HepG2 (cell line): ENCODE results near the gene FRMD4A. TPM values are rescaled to one million over a fixed set of nuclear protein-coding genes. Genes with fewer than 3 reads are reported as not detected.

Experiments
- ATAC-seq: fragments of 200-7000 bp; cut with Tn5 transposase; 3 replicates; pipeline ENCODE4 v1.9.1; 2020; ENCODE audit warnings: mild to moderate bottlenecking, moderate library complexity
- BruUV-seq: library from RNA; stranded (reverse); fragments of 400-500 nt; replicated peaks from 2 replicates; lab custom pipeline; 2021; lab: Mats Ljungman, UMichigan
- CTCF ChIA-PET: fragments of 300-600 bp; formaldehyde crosslinking; extraction: SDS; loops from one replicate; lab custom pipeline; 2021; ENCODE audit warnings: low total read pairs, inconsistent platforms, low intra/inter-chr PET ratio; lab: Yijun Ruan, JAX
- POLR2A ChIA-PET: fragments of 350-600 bp; sonication (Branson Sonifier 250); formaldehyde crosslinking; loops from one replicate; lab custom pipeline; 2020; ENCODE audit warnings: antibody characterized with exemption, inconsistent platforms; lab: Yijun Ruan, JAX
- DNase-seq: peaks from one replicate; pipeline ENCODE4 v3.0.0-alpha.2; 2015; ENCODE audit warnings: low spot score
- FAIRE-seq: peaks from 3 replicates; lab custom pipeline; 2011; peaks lifted over from hg19 to GRCh38; lab: Jason Lieb, UNC
- H2AFZ ChIP-seq: one replicate; pipeline ENCODE4 v1.6.1; 2011; ENCODE audit warnings: low read length, inconsistent platforms
- H3K27ac ChIP-seq: fragments of 300-600 bp; 3 replicates; pipeline ENCODE4 v1.8.0; 2011; ENCODE audit warnings: mixed run types, mild to moderate bottlenecking, mixed read lengths, low read length, inconsistent platforms; ENCODE audit not compliant: insufficient read depth; ENCODE audit errors: extremely low read length
- H3K27me3 ChIP-seq, 2 experiments: fragments of 200-600 bp in 1 of 2; 2 replicates in 1 of 2; 3 replicates in 1 of 2; pipeline versions ENCODE4 v1.6.0 to v1.8.0; 2011; ENCODE audit warnings: low read length in 2 of 2, mild to moderate bottlenecking in 2 of 2, moderate library complexity in 2 of 2, inconsistent platforms in 1 of 2; ENCODE audit not compliant: insufficient read depth in 2 of 2, control insufficient read depth in 1 of 2
- H3K36me3 ChIP-seq, 2 experiments: fragments of 200-600 bp in 1 of 2; replicated peaks in 1 of 2; 2 replicates in 1 of 2; 3 replicates in 1 of 2; pipeline versions ENCODE4 v1.5.1 to v1.8.0; 2011; ENCODE audit warnings: low read length in 2 of 2, inconsistent platforms in 1 of 2; ENCODE audit not compliant: insufficient read depth in 2 of 2, control insufficient read depth in 1 of 2
- H3K4me1 ChIP-seq: 2 replicates; pipeline ENCODE4 v1.5.1; 2012; ENCODE audit warnings: low read length, inconsistent platforms; ENCODE audit not compliant: insufficient read depth
- H3K4me2 ChIP-seq: 2 replicates; pipeline ENCODE4 v1.6.0; 2011; ENCODE audit warnings: low read depth, low read length, inconsistent platforms
- H3K4me3 ChIP-seq, 3 experiments: fragments of 200-600 bp in 1 of 3; sonication (generic), shearing (Covaris generic) in 1 of 3; replicated peaks in 1 of 3; 2 replicates each; pipeline ENCODE4 v1.5.1; 2011 to 2016; ENCODE audit warnings: low read length in 3 of 3, inconsistent platforms in 2 of 3, low read depth in 2 of 3, mild to moderate bottlenecking in 2 of 3, control low read depth in 1 of 3, mixed read lengths in 1 of 3; ENCODE audit not compliant: insufficient read depth in 1 of 3
- H3K79me2 ChIP-seq: one replicate; pipeline ENCODE4 v1.6.1; 2011; ENCODE audit warnings: low read length, inconsistent platforms; ENCODE audit not compliant: insufficient read depth
- H3K9ac ChIP-seq: 2 replicates; pipeline ENCODE4 v1.6.0; 2011; ENCODE audit warnings: mild to moderate bottlenecking, low read depth, low read length, inconsistent platforms; ENCODE audit not compliant: insufficient read depth
- H3K9me3 ChIP-seq: 2 replicates; pipeline ENCODE4 v1.5.1; 2012; ENCODE audit warnings: mild to moderate bottlenecking, low read length
- H4K20me1 ChIP-seq: 2 replicates; pipeline ENCODE4 v1.6.0; 2011; ENCODE audit warnings: inconsistent platforms, mild to moderate bottlenecking, low read length, moderate library complexity; ENCODE audit not compliant: insufficient read depth
- KDM6A ChIP-seq: IDR thresholded peaks from 2 replicates; pipeline ENCODE4 v1.6.1; 2016; ENCODE audit warnings: low read depth
- KLF12 ChIP-seq: sonication (generic); formaldehyde crosslinking; IDR thresholded peaks from 2 replicates; pipeline ENCODE4 v1.4.0; 2020; ENCODE audit warnings: missing genetic modification reagents, borderline replicate concordance
- STAG1 ChIP-seq: sonication (generic); formaldehyde crosslinking; IDR thresholded peaks from 2 replicates; pipeline ENCODE4 v1.4.0; 2020; ENCODE audit warnings: missing genetic modification reagents
- ZFP36 ChIP-seq: fragments of 150-350 bp; IDR thresholded peaks from 2 replicates; pipeline ENCODE4 v1.6.1; 2018; ENCODE audit warnings: borderline replicate concordance, low read length, low read depth; ENCODE audit not compliant: partially characterized antibody
- ZFP41 ChIP-seq: sonication (generic); formaldehyde crosslinking; IDR thresholded peaks from 2 replicates; pipeline ENCODE4 v1.4.0; 2020; ENCODE audit warnings: mild to moderate bottlenecking, missing genetic modification reagents, borderline replicate concordance
- ZNF777 ChIP-seq: sonication (generic); formaldehyde crosslinking; IDR thresholded peaks from 2 replicates; pipeline ENCODE4 v1.4.0; 2020; ENCODE audit warnings: missing genetic modification reagents
- WGBS: methylation state at CpG from one replicate; pipeline ENCODE4 v1.1.6; 2017; ENCODE audit warnings: low lambda C conversion rate; 5-methylcytosine and 5-hydroxymethylcytosine counted together
- in situ Hi-C: cut with HindIII; loops from 2 replicates; pipeline ENCODE4 v1.10.0; 2017; ENCODE audit warnings: low pct_unique_long_range_greater_than_20kb; ENCODE audit not compliant: extremely low pct_ligation_motif_present
- intact Hi-C: fragments of 100-400 bp; cut with micrococcal nuclease; formaldehyde crosslinking; loops from one replicate; pipeline ENCODE4 v1.10.0; 2022; ENCODE audit not compliant: unreplicated experiment
- polyA plus RNA-seq, 8 experiments: library from polyadenylated mRNA; depleted of rRNA in 3 of 8; stranded (reverse) in 7 of 8; unstranded in 1 of 8; fragments of >200 nt; fragmentation: Illumina TruSeq in 4 of 8; extraction: Trizol in 4 of 8; gene quantifications; 2 replicates each; pipeline versions ENCODE4 v1.2.1 to v1.2.3, GENCODE V29; 2011 to 2016; ENCODE audit warnings: low read depth in 4 of 8, missing spikeins in 1 of 8, mixed read lengths in 1 of 8; ENCODE audit not compliant: insufficient read depth in 1 of 8
- total RNA-seq, 5 experiments: library from RNA; depleted of rRNA; stranded (reverse); fragments of >200 nt; fragmentation: Illumina TruSeq; extraction: Trizol; gene quantifications; 2 replicates each; pipeline ENCODE4 v1.2.3, GENCODE V29; 2016; ENCODE audit warnings: low read depth in 1 of 5
- TF ChIP-seq, protein P1 (sequence below): sonication (generic); formaldehyde crosslinking; IDR thresholded peaks from 2 replicates; pipeline ENCODE4 v1.9.0; 2021; ENCODE audit warnings: missing genetic modification reagents, borderline replicate concordance
- TF ChIP-seq, protein P2 (sequence below): sonication (generic); formaldehyde crosslinking; IDR thresholded peaks from 2 replicates; pipeline ENCODE4 v1.4.0; 2020; ENCODE audit warnings: missing genetic modification reagents

Gene FRMD4A
- total and polyA plus RNA-seq, 2 of the 13 experiments (the other 11 are each of a cell fraction or from before 2014, with no cell fraction given) = 0.09 to 0.26 TPM

DNA sequence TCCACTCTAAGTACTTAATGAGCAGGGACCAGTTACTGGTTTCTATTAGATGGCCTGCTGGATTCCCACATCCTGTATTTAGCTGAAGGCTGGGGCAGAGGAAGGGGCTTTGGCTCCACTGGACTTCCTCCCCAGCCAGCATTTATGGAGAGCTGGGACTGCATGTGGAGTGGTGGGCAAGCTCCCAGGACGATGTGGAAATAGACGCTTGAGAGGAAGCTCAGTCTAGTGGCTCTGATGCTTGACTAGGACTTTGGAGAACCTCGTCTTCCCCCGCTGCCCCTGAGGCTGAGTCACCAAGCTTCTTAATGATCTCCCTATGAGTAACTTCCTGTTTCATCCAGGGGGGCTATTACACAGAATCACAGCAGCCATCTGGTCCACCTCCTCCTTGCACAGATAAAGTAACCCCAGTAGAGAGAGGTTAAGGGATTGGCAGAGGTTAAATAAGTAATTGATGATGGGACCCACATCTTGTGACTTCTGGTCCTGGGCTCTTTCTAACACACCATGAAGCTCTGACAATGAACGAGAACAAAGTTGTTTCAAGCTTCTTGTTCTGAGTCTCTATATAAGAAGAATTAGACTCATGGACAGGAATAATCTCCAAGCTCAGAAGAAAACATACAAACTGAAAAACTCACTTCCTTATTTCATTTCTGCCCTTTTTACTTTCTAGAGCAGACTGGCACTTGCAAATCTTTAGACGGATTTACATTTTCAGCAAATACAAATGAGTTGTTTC lies 617.7 kb downstream of the FRMD4A start (continued):
- TF ChIP-seq ZFP36 (no peak), ZFP41 (no peak), STAG1 (no peak), KLF12 (CRISPR knock-in tag) (no peak), KDM6A (CRISPR knock-in tag) (no peak)
- TF ChIP-seq, protein P1, sequence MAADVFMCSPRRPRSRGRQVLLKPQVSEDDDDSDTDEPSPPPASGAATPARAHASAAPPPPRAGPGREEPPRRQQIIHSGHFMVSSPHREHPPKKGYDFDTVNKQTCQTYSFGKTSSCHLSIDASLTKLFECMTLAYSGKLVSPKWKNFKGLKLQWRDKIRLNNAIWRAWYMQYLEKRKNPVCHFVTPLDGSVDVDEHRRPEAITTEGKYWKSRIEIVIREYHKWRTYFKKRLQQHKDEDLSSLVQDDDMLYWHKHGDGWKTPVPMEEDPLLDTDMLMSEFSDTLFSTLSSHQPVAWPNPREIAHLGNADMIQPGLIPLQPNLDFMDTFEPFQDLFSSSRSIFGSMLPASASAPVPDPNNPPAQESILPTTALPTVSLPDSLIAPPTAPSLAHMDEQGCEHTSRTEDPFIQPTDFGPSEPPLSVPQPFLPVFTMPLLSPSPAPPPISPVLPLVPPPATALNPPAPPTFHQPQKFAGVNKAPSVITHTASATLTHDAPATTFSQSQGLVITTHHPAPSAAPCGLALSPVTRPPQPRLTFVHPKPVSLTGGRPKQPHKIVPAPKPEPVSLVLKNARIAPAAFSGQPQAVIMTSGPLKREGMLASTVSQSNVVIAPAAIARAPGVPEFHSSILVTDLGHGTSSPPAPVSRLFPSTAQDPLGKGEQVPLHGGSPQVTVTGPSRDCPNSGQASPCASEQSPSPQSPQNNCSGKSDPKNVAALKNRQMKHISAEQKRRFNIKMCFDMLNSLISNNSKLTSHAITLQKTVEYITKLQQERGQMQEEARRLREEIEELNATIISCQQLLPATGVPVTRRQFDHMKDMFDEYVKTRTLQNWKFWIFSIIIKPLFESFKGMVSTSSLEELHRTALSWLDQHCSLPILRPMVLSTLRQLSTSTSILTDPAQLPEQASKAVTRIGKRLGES (CRISPR knock-in tag) = no peak

DNA sequence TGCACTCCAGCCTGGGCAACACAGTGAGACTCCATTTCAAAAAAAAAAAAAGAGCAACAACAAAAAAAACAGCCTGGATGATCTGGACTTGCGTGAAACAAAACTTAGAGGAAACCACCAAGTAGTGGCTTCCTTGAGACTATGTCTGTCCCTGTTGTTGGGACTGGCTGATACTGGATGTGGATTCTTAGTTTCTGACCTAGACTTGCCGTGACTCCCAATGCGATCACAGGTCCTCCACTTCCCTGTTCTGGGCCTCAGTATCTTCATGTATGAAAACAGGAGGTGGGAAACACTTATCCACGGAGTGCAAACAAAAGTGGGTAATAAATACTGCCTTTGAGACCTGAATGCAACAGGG lies 618.3 kb downstream of the FRMD4A start:
- TF ChIP-seq ZNF777 (CRISPR knock-in tag) = no peak
- TF ChIP-seq, protein P2, sequence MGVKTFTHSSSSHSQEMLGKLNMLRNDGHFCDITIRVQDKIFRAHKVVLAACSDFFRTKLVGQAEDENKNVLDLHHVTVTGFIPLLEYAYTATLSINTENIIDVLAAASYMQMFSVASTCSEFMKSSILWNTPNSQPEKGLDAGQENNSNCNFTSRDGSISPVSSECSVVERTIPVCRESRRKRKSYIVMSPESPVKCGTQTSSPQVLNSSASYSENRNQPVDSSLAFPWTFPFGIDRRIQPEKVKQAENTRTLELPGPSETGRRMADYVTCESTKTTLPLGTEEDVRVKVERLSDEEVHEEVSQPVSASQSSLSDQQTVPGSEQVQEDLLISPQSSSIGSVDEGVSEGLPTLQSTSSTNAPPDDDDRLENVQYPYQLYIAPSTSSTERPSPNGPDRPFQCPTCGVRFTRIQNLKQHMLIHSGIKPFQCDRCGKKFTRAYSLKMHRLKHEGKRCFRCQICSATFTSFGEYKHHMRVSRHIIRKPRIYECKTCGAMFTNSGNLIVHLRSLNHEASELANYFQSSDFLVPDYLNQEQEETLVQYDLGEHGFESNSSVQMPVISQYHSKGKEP = no peak
- FAIRE-seq = no peak
- CTCF ChIA-PET = no interaction called here
- intact Hi-C loops (no loop called here), in situ Hi-C loops (no loop called here)
- Histone ChIP-seq H2AFZ (no peak overlapping the region), H3K9me3 (no peaks in the 10 kb centered on the region), H3K4me2 (no peak overlapping the region), H4K20me1 (no peaks in the 10 kb centered on the region), H3K9ac (no peak overlapping the region), H3K4me1 (peaks cover 36% of the 10 kb centered on the region), H3K79me2 (no peaks in the 10 kb centered on the region), H3K36me3 (no peaks in the 10 kb centered on the region), H3K4me3 (no peak overlapping the region), H3K27ac (no peak overlapping the region), H3K27me3 (peaks cover 0 to 24% of the 10 kb centered on the region in 2 experiments; a peak in 3 of 5 replicates)
- no peak for ATAC-seq
- POLR2A ChIA-PET = no interaction called here
- BruUV-seq = no TSS peak
- 55% methylated on average over 4 of the region's 4 CpGs for WGBS
- DNase-seq = no peak
